H1 (cell line): ENCODE data around the gene PAFAH1B1. TPM values are rescaled to one million over a fixed set of nuclear protein-coding genes. Genes with fewer than 3 reads are reported as not detected.
"Not testable (repeated sequence)": the region's sequence is repeated elsewhere in the genome, so short reads cannot be mapped to it uniquely, and the experiment has no call there.

Source experiments
- CTCF ChIA-PET: fragments of 300-600 bp; sonication (Branson Sonifier 250); formaldehyde crosslinking; loops from one replicate; lab custom pipeline; 2021; ENCODE audit not compliant: partially characterized antibody; lab: Charles Lee
- POLR2A ChIA-PET: fragments of 300-600 bp; sonication (Branson Sonifier 250); formaldehyde crosslinking; loops from one replicate; lab custom pipeline; 2021; ENCODE audit warnings: inconsistent platforms; ENCODE audit not compliant: partially characterized antibody; lab: Charles Lee
- DNase-seq, 2 experiments: peaks; one replicate each; pipeline versions ENCODE4 v3.0.0 to v3.0.0-alpha.2; 2010 to 2022; ENCODE audit warnings: low spot score in 2 of 2, low read depth in 1 of 2, mixed read lengths in 1 of 2
- FAIRE-seq: peaks from 2 replicates; lab custom pipeline; 2011; peaks lifted over from hg19 to GRCh38; lab: Jason Lieb, UNC
- H2AFZ ChIP-seq: 2 replicates; pipeline ENCODE4 v1.8.1; 2012; ENCODE audit warnings: low read length, inconsistent platforms
- H2AK5ac ChIP-seq: 2 replicates; pipeline ENCODE4 v1.6.1; 2013; ENCODE audit warnings: low read depth, low read length
- H2BK120ac ChIP-seq: replicated peaks from 2 replicates; pipeline ENCODE3; 2013; ENCODE audit warnings: low read depth, low read length, inconsistent platforms
- H2BK12ac ChIP-seq: 2 replicates; pipeline ENCODE4 v1.6.1; 2013; ENCODE audit warnings: low read depth, low read length
- H2BK15ac ChIP-seq: 2 replicates; pipeline ENCODE4 v1.6.1; 2013; ENCODE audit warnings: low read length
- H2BK20ac ChIP-seq: 2 replicates; pipeline ENCODE4 v1.6.1; 2013; ENCODE audit warnings: low read length
- H2BK5ac ChIP-seq: 2 replicates; pipeline ENCODE4 v1.6.1; 2013; ENCODE audit warnings: low read depth, low read length
- H3K14ac ChIP-seq: 2 replicates; pipeline ENCODE4 v1.6.1; 2013; ENCODE audit warnings: inconsistent platforms; ENCODE audit not compliant: insufficient read length
- H3K18ac ChIP-seq: 2 replicates; pipeline ENCODE4 v1.6.1; 2013; ENCODE audit warnings: low read length; ENCODE audit errors: extremely low read depth
- H3K23ac ChIP-seq: 2 replicates; pipeline ENCODE4 v1.6.1; 2013; ENCODE audit warnings: inconsistent platforms; ENCODE audit not compliant: insufficient read length
- H3K23me2 ChIP-seq: 2 replicates; pipeline ENCODE4 v1.6.1; 2013; ENCODE audit warnings: low read depth, low read length
- H3K27ac ChIP-seq: 2 replicates; pipeline ENCODE4 v1.6.1; 2011; ENCODE audit warnings: low read depth, low read length, inconsistent platforms
- H3K27me3 ChIP-seq, 4 experiments: replicated peaks in 1 of 4; 1 replicate in 1 of 4; 2 replicates in 3 of 4; pipeline versions ENCODE4 v1.6.1 to v1.8.1; 2011 to 2013; ENCODE audit warnings: low read length in 3 of 4, mild to moderate bottlenecking in 3 of 4, inconsistent platforms in 2 of 4, mixed read lengths in 2 of 4, moderate library complexity in 1 of 4; ENCODE audit not compliant: control insufficient read depth in 3 of 4, insufficient read depth in 3 of 4; ENCODE audit errors: extremely low read depth in 1 of 4
- H3K36me3 ChIP-seq, 4 experiments: 2 replicates each; pipeline versions ENCODE4 v1.6.1 to v1.8.1; 2011 to 2013; ENCODE audit warnings: mild to moderate bottlenecking in 4 of 4, low read length in 3 of 4, moderate library complexity in 2 of 4, control low read depth in 1 of 4, inconsistent platforms in 1 of 4; ENCODE audit not compliant: insufficient read depth in 4 of 4, control insufficient read depth in 2 of 4
- H3K4ac ChIP-seq: replicated peaks from 2 replicates; pipeline ENCODE3; 2013; ENCODE audit warnings: low read length, low read depth, mixed read lengths, inconsistent platforms; ENCODE audit not compliant: insufficient read length
- H3K4me1 ChIP-seq, 4 experiments: replicated peaks in 1 of 4; 1 replicate in 1 of 4; 2 replicates in 3 of 4; pipeline versions ENCODE4 v1.6.1 to v1.8.1; 2011 to 2013; ENCODE audit warnings: low read length in 3 of 4, inconsistent platforms in 2 of 4, mixed read lengths in 1 of 4; ENCODE audit not compliant: insufficient read depth in 4 of 4, control insufficient read depth in 3 of 4
- H3K4me2 ChIP-seq, 2 experiments: 2 replicates each; pipeline versions ENCODE4 v1.6.1 to v1.8.1; 2011 to 2013; ENCODE audit warnings: low read depth in 2 of 2, low read length in 2 of 2, control low read depth in 1 of 2, inconsistent platforms in 1 of 2, mild to moderate bottlenecking in 1 of 2; ENCODE audit not compliant: insufficient read depth in 1 of 2
- H3K4me3 ChIP-seq, 4 experiments: fragments of 200-600, 300-600 bp in 1 of 4; sonication (generic), shearing (Covaris generic), sonication (Bioruptor Twin) in 1 of 4; 2 replicates each; pipeline versions ENCODE4 v1.5.1 to v1.8.1; 2011 to 2016; ENCODE audit warnings: low read length in 4 of 4, low read depth in 3 of 4, control low read depth in 2 of 4, inconsistent platforms in 2 of 4, mild to moderate bottlenecking in 2 of 4, mixed read lengths in 1 of 4, moderate library complexity in 1 of 4; ENCODE audit not compliant: insufficient read depth in 2 of 4; ENCODE audit errors: extremely low read depth in 1 of 4
- H3K56ac ChIP-seq: replicated peaks from 2 replicates; pipeline ENCODE3; 2013; ENCODE audit warnings: low read depth, mild to moderate bottlenecking, mixed read lengths, low read length, inconsistent platforms; ENCODE audit not compliant: insufficient read length
- H3K79me1 ChIP-seq: 2 replicates; pipeline ENCODE4 v1.6.1; 2013; ENCODE audit warnings: low read depth, low read length, control low read depth
- H3K79me2 ChIP-seq, 2 experiments: 2 replicates each; pipeline versions ENCODE4 v1.6.1 to v1.8.1; 2012 to 2013; ENCODE audit warnings: low read length in 2 of 2, mild to moderate bottlenecking in 2 of 2, inconsistent platforms in 1 of 2; ENCODE audit not compliant: insufficient read depth in 2 of 2, control insufficient read depth in 1 of 2
- H3K9ac ChIP-seq, 4 experiments: replicated peaks in 1 of 4; 1 replicate in 1 of 4; 2 replicates in 3 of 4; pipeline versions ENCODE4 v1.6.1 to v1.8.1; 2011 to 2013; ENCODE audit warnings: low read depth in 3 of 4, low read length in 3 of 4, control low read depth in 2 of 4, mild to moderate bottlenecking in 2 of 4, moderate library complexity in 2 of 4, inconsistent platforms in 1 of 4; ENCODE audit errors: extremely low read depth in 1 of 4
- H3K9me3 ChIP-seq, 2 experiments: 2 replicates each; pipeline versions ENCODE4 v1.6.1 to v1.8.1; 2012 to 2013; ENCODE audit warnings: mild to moderate bottlenecking in 2 of 2, moderate library complexity in 2 of 2, control low read depth in 1 of 2, inconsistent platforms in 1 of 2, low read depth in 1 of 2, low read length in 1 of 2, mixed read lengths in 1 of 2; ENCODE audit not compliant: insufficient read depth in 2 of 2
- H4K20me1 ChIP-seq, 2 experiments: replicated peaks in 1 of 2; 2 replicates each; pipeline versions ENCODE3 to v1.8.1; 2011 to 2013; ENCODE audit warnings: inconsistent platforms in 2 of 2, low read length in 2 of 2, mild to moderate bottlenecking in 1 of 2; ENCODE audit not compliant: insufficient read depth in 2 of 2, control insufficient read depth in 1 of 2
- H4K5ac ChIP-seq: 2 replicates; pipeline ENCODE4 v1.6.1; 2013; ENCODE audit warnings: low read length, low read depth, mixed read lengths, inconsistent platforms; ENCODE audit not compliant: insufficient read length
- H4K8ac ChIP-seq: 2 replicates; pipeline ENCODE4 v1.8.0; 2013; ENCODE audit warnings: mild to moderate bottlenecking, moderate library complexity, low read length, inconsistent platforms; ENCODE audit not compliant: insufficient read depth; ENCODE audit errors: extremely low read depth
- H4K91ac ChIP-seq: replicated peaks from 2 replicates; pipeline ENCODE3; 2013; ENCODE audit warnings: low read length, mixed read lengths, inconsistent platforms; ENCODE audit not compliant: insufficient read length
- WGBS, 2 experiments: shearing (Covaris generic) in 1 of 2; methylation state at CpG; one replicate each; pipeline versions ENCODE4 v1.1.6 to v1.1.7; 2013 to 2015; ENCODE audit warnings: low lambda C conversion rate in 2 of 2, mixed read lengths in 2 of 2, inconsistent platforms in 1 of 2, low coverage in 1 of 2, missing lambda C conversion rate in 1 of 2; ENCODE audit not compliant: insufficient replicate concordance in 2 of 2, insufficient coverage in 1 of 2, insufficient read length in 1 of 2; ENCODE audit errors: extremely low coverage in 1 of 2, missing lambda C conversion rate in 1 of 2; 5-methylcytosine and 5-hydroxymethylcytosine counted together
- polyA plus RNA-seq, 7 experiments: library from polyadenylated mRNA; depleted of rRNA in 3 of 7; stranded (reverse) in 5 of 7; unstranded in 2 of 7; fragments of >200 nt in 5 of 7; fragments of 200-250 nt in 2 of 7; gene quantifications; 1 replicate in 5 of 7; 2 replicates in 1 of 7; 4 replicates in 1 of 7; pipeline versions ENCODE4 v1.2.1 to v1.2.3, GENCODE V29; 2011 to 2013; ENCODE audit warnings: missing spikeins in 2 of 7, mixed read lengths in 2 of 7
- total RNA-seq: library from RNA; stranded (reverse); fragmentation: NEBNext Ultra II Directional; extraction: Animal tissue kit (Norgen Biotek cat#: 25700); gene quantifications from 2 replicates; pipeline ENCODE4 v1.2.1, GENCODE V29; 2021

PAFAH1B1 gene
- total and polyA plus RNA-seq, 2 of the 8 experiments (the other 6 are each of a cell fraction or from before 2014, with no cell fraction given), result 42.0 to 152 TPM

DNA sequence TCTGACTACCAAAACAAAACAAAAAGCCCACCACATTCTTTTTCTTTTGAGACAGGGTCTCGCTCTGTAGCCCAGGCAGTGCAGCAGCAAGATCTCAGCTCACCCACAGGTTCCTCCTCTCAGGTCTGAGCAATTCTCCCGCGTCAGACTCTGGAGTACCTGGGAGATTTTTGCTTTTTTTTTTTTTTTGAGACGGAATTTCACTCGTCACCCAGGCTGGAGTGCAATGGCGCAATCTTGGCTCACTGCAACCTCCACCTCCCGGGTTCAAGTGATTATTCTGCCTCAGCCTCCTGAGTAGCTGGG is 21.2 kb upstream of the PAFAH1B1 start:
- H3K56ac ChIP-seq, H2BK20ac ChIP-seq, H2BK5ac ChIP-seq, CTCF ChIA-PET, H2BK12ac ChIP-seq, H3K4me3 ChIP-seq, H3K27me3 ChIP-seq, H2AFZ ChIP-seq, H4K91ac ChIP-seq, H4K8ac ChIP-seq, H2BK120ac ChIP-seq, H3K9me3 ChIP-seq, H3K9ac ChIP-seq, H3K36me3 ChIP-seq, DNase-seq, H3K79me1 ChIP-seq, H3K18ac ChIP-seq, H3K23me2 ChIP-seq, H3K79me2 ChIP-seq, FAIRE-seq, H4K5ac ChIP-seq, H3K14ac ChIP-seq, H2AK5ac ChIP-seq, H2BK15ac ChIP-seq, H3K4me2 ChIP-seq, POLR2A ChIA-PET, H3K4ac ChIP-seq, H3K27ac ChIP-seq, H4K20me1 ChIP-seq, H3K23ac ChIP-seq, H3K4me1 ChIP-seq: not testable (repeated sequence)
- WGBS, 2 experiments, result 84% methylated on average over 7 of the region's 7 CpGs; no CpG with 5 or more reads in 1 of the 2 experiments
